Omental fat pad (tissue), 4 donors: ENCODE measurements around the gene KANSL1. TPM values are rescaled to one million over a fixed set of nuclear protein-coding genes. Genes with fewer than 3 reads are reported as not detected.

Source experiments
- ATAC-seq: fragments of 150-250 bp; one replicate; pipeline ENCODE4 v1.9.1; 2016; ENCODE audit warnings: mild to moderate bottlenecking, moderate library complexity; ENCODE audit not compliant: low FRiP score
- DNase-seq: peaks from one replicate; pipeline ENCODE4 v3.0.0-alpha.2; 2019; ENCODE audit warnings: low spot score
- CTCF ChIP-seq, 3 donors: fragments of 450-650 bp; IDR thresholded peaks; one replicate each; pipeline ENCODE4 v1.5.1; 2016 to 2017; ENCODE audit warnings: antibody characterized with exemption in 3 of 3, mild to moderate bottlenecking in 3 of 3, moderate library complexity in 2 of 3
- total RNA-seq, 4 donors: library from RNA; depleted of rRNA; stranded (reverse); fragments of >200 nt; gene quantifications; one replicate each; pipeline ENCODE4 v1.1.0, GENCODE V29; 2016

KANSL1 gene
- total RNA-seq, 4 donors from 2014 or later = 48.9 to 109 (median 57.4) TPM

GRCh38 chr17:46072998-46073397 lies 120.2 kb downstream of the KANSL1 start:
- ATAC-seq = peak; percentile 81
- TF ChIP-seq CTCF (IDR thresholded peaks at IDR 0.05) = no peak

GRCh38 chr17:46071796-46072195 lies 121.4 kb downstream of the KANSL1 start:
- TF ChIP-seq CTCF (IDR thresholded peaks at IDR 0.05) = no peak
- no peak for DNase-seq
- no peak for ATAC-seq

More at GRCh38 chr17:46072998-46073397, 120.2 kb downstream of the KANSL1 start:
- DNase-seq = no peak

- no peak for ATAC-seq
Observed at GRCh38 chr17:46064460-46064859, 128.8 kb downstream of the KANSL1 start.

GRCh38 chr17:46063241-46063640 lies 130.0 kb downstream of the KANSL1 start:
- ATAC-seq (peak; percentile 91), DNase-seq (no peak)
- no peak for TF ChIP-seq CTCF (IDR thresholded peaks at IDR 0.05)

More at GRCh38 chr17:46064460-46064859, 128.8 kb downstream of the KANSL1 start:
- TF ChIP-seq CTCF (IDR thresholded peaks at IDR 0.05) = no peak
- no peak for DNase-seq

- ATAC-seq (no peak), DNase-seq (no peak)
- TF ChIP-seq CTCF (IDR thresholded peaks at IDR 0.05) = no peak
Observed at GRCh38 chr17:46061435-46061834, 131.8 kb downstream of the KANSL1 start.

- no peak for ATAC-seq
- no peak for TF ChIP-seq CTCF (IDR thresholded peaks at IDR 0.05)
- DNase-seq = no peak
Observed at GRCh38 chr17:46060461-46060860, 132.8 kb downstream of the KANSL1 start.

- no peak for TF ChIP-seq CTCF (IDR thresholded peaks at IDR 0.05)
- DNase-seq = no peak
- no peak for ATAC-seq
Observed at GRCh38 chr17:46059486-46059885, 133.7 kb downstream of the KANSL1 start.
